ENCODE data around the gene KIAA1586.
"Not testable (repeated sequence)": the region's sequence is repeated elsewhere in the genome, so short reads cannot be mapped to it uniquely, and the experiment has no call there.

Gene KIAA1586

DNA sequence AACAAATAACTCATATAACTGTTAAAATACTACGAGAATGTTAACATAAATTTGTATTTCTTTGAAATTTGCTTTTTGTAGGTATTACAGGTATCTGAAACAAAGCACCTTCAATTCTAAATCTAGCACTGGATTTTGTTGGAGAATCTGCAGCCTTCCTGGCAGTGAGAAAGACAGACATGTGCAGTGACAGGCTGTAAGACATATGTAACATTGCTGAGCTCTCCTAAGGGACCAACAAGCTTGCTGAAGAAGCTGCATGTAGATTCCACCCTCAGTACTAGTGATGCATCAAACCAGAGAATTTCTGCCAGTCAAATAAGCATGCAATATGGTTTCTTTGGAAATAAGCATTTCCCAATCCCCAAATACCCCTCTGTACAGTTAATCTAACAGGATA lies 20.5 kb upstream of the KIAA1586 start:
- TF ChIP-seq GATA1 (IDR thresholded peaks at IDR 0.05; ENCODE audit: low read depth, low read length) (no peak), POLR2A (IDR thresholded peaks at IDR 0.05; ENCODE audit: low read length) (no peak)
- DNase-seq = no peak

GRCh38 chr6:57027301-57027700 lies 19.2 kb upstream of the KIAA1586 start:
- TF ChIP-seq GATA1 (IDR thresholded peaks at IDR 0.05; ENCODE audit: low read depth, low read length) = no peak
- no peak for TF ChIP-seq POLR2A (IDR thresholded peaks at IDR 0.05; ENCODE audit: low read length)
- DNase-seq = no peak

DNA sequence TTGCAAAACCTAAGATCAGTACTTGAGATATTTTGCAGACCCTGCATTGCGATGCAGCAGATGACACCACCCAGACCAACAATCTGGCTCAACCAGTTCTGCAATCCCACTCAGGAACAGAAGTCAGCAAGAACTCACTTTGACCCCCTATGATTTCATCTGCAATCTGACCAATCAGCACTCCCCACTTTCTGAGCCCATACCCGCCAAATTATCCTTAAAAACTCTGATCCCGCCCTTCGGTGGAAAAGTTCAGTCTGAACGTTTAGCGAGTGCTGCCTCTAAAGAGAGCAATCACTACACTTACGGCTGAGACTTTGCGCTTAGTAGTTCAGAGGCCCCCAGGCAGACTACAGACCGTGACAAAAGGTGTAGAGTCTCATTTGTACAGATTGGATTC lies 17.3 kb upstream of the KIAA1586 start:
- TF ChIP-seq GATA1 (IDR thresholded peaks at IDR 0.05; ENCODE audit: low read depth, low read length) (no peak), POLR2A (IDR thresholded peaks at IDR 0.05; ENCODE audit: low read length) (no peak)
- no peak for DNase-seq

- TF ChIP-seq GATA1 (IDR thresholded peaks at IDR 0.05; ENCODE audit: low read depth, low read length) = no peak
- TF ChIP-seq POLR2A (IDR thresholded peaks at IDR 0.05; ENCODE audit: low read length) = no peak
- no peak for DNase-seq
These were observed 13.3 kb upstream of the KIAA1586 start for GRCh38 chr6:57033228-57033627.

DNA sequence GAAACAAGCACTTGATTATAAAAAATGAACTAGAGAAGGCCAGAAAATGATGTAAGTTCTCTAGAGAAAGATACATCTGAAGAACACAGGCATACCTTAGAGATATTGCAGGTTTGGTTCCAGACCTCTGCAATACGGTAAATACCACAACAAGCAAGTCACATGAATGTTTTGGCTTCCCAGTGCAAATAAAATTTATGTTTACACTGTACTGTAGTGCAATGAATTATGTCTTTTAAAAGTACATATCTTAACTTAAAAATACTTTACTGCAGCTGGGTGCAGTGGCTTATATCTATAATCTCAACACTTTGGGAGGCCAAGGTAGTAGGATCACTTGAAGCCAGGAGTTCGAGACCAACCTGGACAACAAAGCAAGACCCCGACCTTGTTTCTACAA lies 10.9 kb upstream of the KIAA1586 start:
- TF ChIP-seq POLR2A (IDR thresholded peaks at IDR 0.05; ENCODE audit: low read length) = no peak
- TF ChIP-seq GATA1 (IDR thresholded peaks at IDR 0.05; ENCODE audit: low read depth, low read length) = no peak
- no peak for DNase-seq

DNA sequence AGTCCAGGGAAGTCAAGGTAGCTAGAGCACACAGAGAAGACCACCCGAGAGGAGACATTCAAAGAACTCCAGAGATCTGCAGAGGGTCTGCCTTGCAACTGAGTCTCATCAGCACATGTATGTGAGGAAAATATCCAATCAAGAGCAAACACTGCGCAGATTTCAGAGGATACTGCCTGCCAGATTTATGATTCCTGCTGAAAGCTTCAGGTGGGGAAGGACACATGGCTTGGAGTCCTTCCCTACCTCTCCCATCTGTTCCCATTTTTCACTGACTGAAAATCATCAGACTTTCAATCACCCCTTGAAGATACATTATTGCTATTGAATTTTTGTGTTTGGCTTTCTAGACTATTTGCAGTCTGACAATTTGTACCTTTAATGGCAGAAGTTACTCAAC lies 7.6 kb upstream of the KIAA1586 start:
- DNase-seq = no peak
- TF ChIP-seq GATA1 (IDR thresholded peaks at IDR 0.05; ENCODE audit: low read depth, low read length) (no peak), POLR2A (IDR thresholded peaks at IDR 0.05; ENCODE audit: low read length) (no peak)

GRCh38 chr6:57040011-57040410 lies 6.5 kb upstream of the KIAA1586 start:
- peak in 1 of 2 experiments; percentile 10 for DNase-seq
- TF ChIP-seq GATA1 (IDR thresholded peaks at IDR 0.05; ENCODE audit: low read depth, low read length) (no peak), POLR2A (IDR thresholded peaks at IDR 0.05; ENCODE audit: low read length) (no peak)

DNA sequence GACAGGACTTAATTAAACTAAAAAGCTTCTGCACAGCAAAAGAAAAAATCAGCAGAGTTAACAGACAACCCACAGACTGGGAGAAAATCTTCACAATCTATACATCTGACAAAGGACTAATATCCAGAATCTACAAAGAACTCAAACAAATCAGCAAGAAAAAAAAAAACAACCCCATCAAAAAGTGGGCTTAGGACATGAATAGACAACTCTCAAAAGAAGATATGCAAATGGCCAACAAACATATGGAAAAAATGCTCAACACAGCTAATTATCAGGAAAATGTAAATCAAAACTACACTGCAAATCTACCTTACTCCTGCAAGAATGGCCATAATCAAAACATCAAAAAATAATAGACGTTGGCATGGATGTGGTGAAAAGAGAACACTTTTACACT lies 2.4 kb upstream of the KIAA1586 start:
- not testable (repeated sequence) for DNase-seq

GRCh38 chr6:57044568-57044967 lies 1.9 kb upstream of the KIAA1586 start:
- DNase-seq = no peak
- TF ChIP-seq POLR2A (IDR thresholded peaks at IDR 0.05; ENCODE audit: low read length) = no peak
- no peak for TF ChIP-seq GATA1 (IDR thresholded peaks at IDR 0.05; ENCODE audit: low read depth, low read length)

- DNase-seq = not testable (repeated sequence)
These were observed 728 bp downstream of the KIAA1586 start for GRCh38 chr6:57047257-57047585.

GRCh38 chr6:57047859-57048258 lies 1.4 kb downstream of the KIAA1586 start:
- peak; percentile 10 to 50 for DNase-seq

DNA sequence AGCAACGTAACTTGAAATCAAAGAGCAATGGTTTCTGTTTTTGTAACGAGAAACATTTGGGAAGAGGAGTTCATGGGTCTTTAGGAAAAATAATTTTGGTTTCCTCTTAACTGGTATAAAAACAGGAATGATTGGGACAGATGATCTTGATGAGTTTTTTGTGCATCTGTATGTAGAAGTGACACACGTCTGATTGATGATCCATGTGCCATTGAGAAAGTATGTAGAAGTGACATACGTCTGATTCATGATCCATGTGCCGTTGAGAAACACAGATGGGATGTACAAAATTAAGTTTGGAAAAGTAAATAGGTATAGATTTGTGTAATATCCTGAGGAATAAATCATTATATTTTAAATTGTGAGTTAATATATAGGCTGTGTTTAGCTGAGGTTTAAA lies 2.1 kb downstream of the KIAA1586 start:
- DNase-seq = peak; percentile 10 to 58

DNA sequence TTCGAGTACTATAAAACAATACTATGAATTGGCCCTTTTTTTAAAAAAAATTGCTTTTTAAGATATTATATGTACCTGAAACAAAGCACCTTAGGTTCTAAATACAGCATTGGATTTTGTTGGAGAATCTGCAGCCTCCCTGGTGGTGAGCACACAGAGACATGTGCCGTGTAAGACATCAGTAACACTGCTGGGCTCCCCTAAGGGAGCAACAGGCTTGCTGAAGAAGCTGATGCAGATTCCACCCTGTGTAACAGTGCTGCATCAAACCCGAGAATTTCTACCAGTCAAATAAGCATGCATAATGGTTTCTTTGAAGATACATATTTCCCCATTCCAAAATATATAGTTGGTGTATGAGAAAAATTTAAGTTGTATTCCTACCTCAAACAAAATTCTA lies 17.4 kb downstream of the KIAA1586 start:
- TF ChIP-seq POLR2A (IDR thresholded peaks at IDR 0.05; ENCODE audit: low read length) = no peak
- TF ChIP-seq GATA1 (IDR thresholded peaks at IDR 0.05; ENCODE audit: low read depth, low read length) = no peak
- no peak for DNase-seq

More for the DNA sequence above, 2.1 kb downstream of the KIAA1586 start:
- TF ChIP-seq POLR2A (IDR thresholded peaks at IDR 0.05; ENCODE audit: low read length) = no peak
- TF ChIP-seq GATA1 (IDR thresholded peaks at IDR 0.05; ENCODE audit: low read depth, low read length) = no peak

DNA sequence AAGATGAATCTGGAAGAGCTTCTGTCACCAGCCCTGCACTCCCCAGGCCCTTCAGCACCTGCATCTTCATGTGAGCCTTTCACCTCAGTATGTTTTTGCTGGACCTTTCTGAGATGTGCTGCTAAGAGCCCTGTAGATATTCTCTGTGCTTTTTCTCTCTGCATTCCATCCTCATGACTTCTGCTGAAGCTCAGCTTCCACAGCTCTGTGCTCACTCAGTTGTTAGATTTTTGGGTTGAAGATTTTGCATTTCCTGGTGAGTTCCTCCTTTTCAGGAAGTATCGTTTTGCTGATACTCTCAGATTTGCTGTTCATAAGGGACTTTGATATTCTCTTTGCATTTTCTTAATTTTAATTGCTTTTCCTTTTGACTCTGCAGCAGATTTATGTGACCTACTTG lies 18.3 kb downstream of the KIAA1586 start:
- DNase-seq = no peak
- TF ChIP-seq GATA1 (IDR thresholded peaks at IDR 0.05; ENCODE audit: low read depth, low read length) = no peak
- TF ChIP-seq POLR2A (IDR thresholded peaks at IDR 0.05; ENCODE audit: low read length) = no peak

- no peak for DNase-seq
- TF ChIP-seq GATA1 (IDR thresholded peaks at IDR 0.05; ENCODE audit: low read depth, low read length) (no peak), POLR2A (IDR thresholded peaks at IDR 0.05; ENCODE audit: low read length) (no peak)
These were observed 21.6 kb downstream of the KIAA1586 start for GRCh38 chr6:57068061-57068460.

GRCh38 chr6:57069228-57069627 lies 22.7 kb downstream of the KIAA1586 start:
- TF ChIP-seq POLR2A (IDR thresholded peaks at IDR 0.05; ENCODE audit: low read length) = no peak
- no peak for TF ChIP-seq GATA1 (IDR thresholded peaks at IDR 0.05; ENCODE audit: low read depth, low read length)
- DNase-seq = peak in 1 of 2 experiments; percentile 6

DNA sequence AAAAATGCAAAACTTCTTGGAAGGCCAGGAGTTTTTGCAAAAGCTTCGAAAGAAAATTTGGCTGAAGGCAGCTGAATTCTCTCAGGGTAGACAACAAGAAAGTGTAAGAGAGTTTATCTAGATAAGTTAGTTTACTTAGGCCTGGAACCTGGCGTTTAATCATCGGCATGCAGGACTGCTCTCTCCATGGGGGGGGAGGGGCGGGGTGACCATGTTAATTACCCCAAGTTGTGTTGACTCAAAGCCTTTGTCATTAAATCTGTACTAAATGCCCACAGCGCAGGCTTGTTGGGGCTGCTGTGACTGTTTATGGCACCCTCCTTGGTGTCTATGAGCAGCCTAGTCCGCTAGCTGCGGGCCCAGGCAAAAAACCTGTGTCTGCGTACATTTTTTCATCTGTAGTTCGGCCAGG lies 23.4 kb downstream of the KIAA1586 start:
- peak; percentile 12 to 22 for DNase-seq
- TF ChIP-seq GATA1 (IDR thresholded peaks at IDR 0.05; ENCODE audit: low read depth, low read length) = no peak
- no peak for TF ChIP-seq POLR2A (IDR thresholded peaks at IDR 0.05; ENCODE audit: low read length)

Data from erythroblast (primary cell).